Fibroblast of lung (primary cell): ENCODE data around the gene ZNF888. TPM values are rescaled to one million over a fixed set of nuclear protein-coding genes. Genes with fewer than 3 reads are reported as not detected.

Experiments
- DNase-seq, 2 donors: peaks; one replicate each; pipeline versions ENCODE4 v3.0.0 to v3.0.0-alpha.2; 2010; ENCODE audit warnings: low read depth in 2 of 2
- H2AFZ ChIP-seq: 2 replicates; pipeline ENCODE4 v1.5.1; 2012; ENCODE audit warnings: low read length, control low read depth, inconsistent platforms
- H3K27ac ChIP-seq: 2 replicates; pipeline ENCODE4 v1.5.1; 2011; ENCODE audit warnings: low read length, control low read depth; ENCODE audit not compliant: insufficient read depth
- H3K27me3 ChIP-seq: 2 replicates; pipeline ENCODE4 v1.5.1; 2011; ENCODE audit warnings: mild to moderate bottlenecking, low read length; ENCODE audit not compliant: control insufficient read depth, insufficient read depth
- H3K36me3 ChIP-seq: 2 replicates; pipeline ENCODE4 v1.5.1; 2011; ENCODE audit warnings: low read length; ENCODE audit not compliant: control insufficient read depth, insufficient read depth
- H3K4me1 ChIP-seq: 2 replicates; pipeline ENCODE4 v1.5.1; 2011; ENCODE audit warnings: low read length; ENCODE audit not compliant: control insufficient read depth, insufficient read depth; ENCODE audit errors: extremely low read depth
- H3K4me2 ChIP-seq: 2 replicates; pipeline ENCODE4 v1.5.1; 2011; ENCODE audit warnings: low read length, control low read depth; ENCODE audit not compliant: insufficient read depth; ENCODE audit errors: extremely low read depth
- H3K4me3 ChIP-seq, 4 experiments: fragments of 200-600 bp in 1 of 4; sonication (generic) in 1 of 4; replicated peaks in 1 of 4; 2 replicates each; pipeline ENCODE4 v1.5.1; 2011 to 2016; ENCODE audit warnings: low read length in 4 of 4, low read depth in 3 of 4, mild to moderate bottlenecking in 3 of 4, control low read depth in 2 of 4, inconsistent platforms in 1 of 4, mixed read lengths in 1 of 4; ENCODE audit not compliant: insufficient read depth in 1 of 4; ENCODE audit errors: control extremely low read depth in 1 of 4
- H3K79me2 ChIP-seq: 2 replicates; pipeline ENCODE4 v1.5.1; 2012; ENCODE audit warnings: mild to moderate bottlenecking, low read length, inconsistent platforms; ENCODE audit not compliant: control insufficient read depth, insufficient read depth
- H3K9ac ChIP-seq: 2 replicates; pipeline ENCODE4 v1.5.1; 2011; ENCODE audit warnings: mild to moderate bottlenecking, low read length, control low read depth; ENCODE audit not compliant: insufficient read depth
- H3K9me3 ChIP-seq: 2 replicates; pipeline ENCODE4 v1.5.1; 2012; ENCODE audit warnings: low read depth, low read length; ENCODE audit not compliant: control insufficient read depth, insufficient read depth
- H4K20me1 ChIP-seq: 2 replicates; pipeline ENCODE4 v1.5.1; 2011; ENCODE audit warnings: low read length; ENCODE audit not compliant: control insufficient read depth, insufficient read depth; ENCODE audit errors: extremely low read depth
- CTCF ChIP-seq, 2 donors: IDR thresholded peaks in 1 of 2; conservative IDR thresholded peaks in 1 of 2; 1 replicate in 1 of 2; 2 replicates in 1 of 2; pipeline ENCODE4 v1.5.1; 2011 to 2012; ENCODE audit warnings: low read length in 2 of 2, control low read depth in 1 of 2, inconsistent platforms in 1 of 2, low read depth in 1 of 2, mild to moderate bottlenecking in 1 of 2
- EZH2 ChIP-seq: IDR thresholded peaks from 2 replicates; pipeline ENCODE4 v1.5.1; 2012; ENCODE audit warnings: low read length, control low read depth, mild to moderate bottlenecking; ENCODE audit errors: missing control alignments
- polyA plus RNA-seq, 2 donors: library from polyadenylated mRNA; depleted of rRNA in 1 of 2; stranded (reverse) in 1 of 2; unstranded in 1 of 2; fragments of >200 nt; gene quantifications; 2 replicates each; pipeline ENCODE4 v1.2.1, GENCODE V29; 2011 to 2012; ENCODE audit warnings: missing spikeins in 1 of 2
- total RNA-seq: library from RNA; depleted of rRNA; stranded (reverse); fragments of >200 nt; gene quantifications from 2 replicates; pipeline ENCODE4 v1.2.1, GENCODE V29; 2014

Gene ZNF888
- total and polyA plus RNA-seq, 2 donors (not counting 1 experiment from before 2014, with no cell fraction given) = 1.6 to 4.3 TPM

- no peaks in the 10 kb centered on the region for H3K27me3 ChIP-seq
- no peak overlapping the region for H2AFZ ChIP-seq
- no peak for DNase-seq
- no peaks in the 10 kb centered on the region for H3K4me1 ChIP-seq
- TF ChIP-seq EZH2 (no peak), CTCF (conservative IDR thresholded peaks at IDR 0.05 in 1 of 2, IDR thresholded peaks at IDR 0.05 in 1 of 2; ENCODE audit: low read depth in 1 of 2, low read length in 2 of 2) (no peak)
- H3K9me3 ChIP-seq = no peaks in the 10 kb centered on the region
- H3K4me2 ChIP-seq = no peak overlapping the region
- no peaks in the 10 kb centered on the region for H3K36me3 ChIP-seq
- H3K4me3 ChIP-seq = no peak overlapping the region
- H3K9ac ChIP-seq = no peak overlapping the region
- no peaks in the 10 kb centered on the region for H4K20me1 ChIP-seq
- no peak overlapping the region for H3K27ac ChIP-seq
- H3K79me2 ChIP-seq = no peaks in the 10 kb centered on the region
Measured at GRCh38 chr19:52959613-52960295, 36.5 kb upstream of the ZNF888 start.

GRCh38 chr19:52957591-52957990 lies 34.4 kb upstream of the ZNF888 start:
- H3K4me1 ChIP-seq = no peaks in the 10 kb centered on the region
- no peaks in the 10 kb centered on the region for H3K9me3 ChIP-seq
- no peaks in the 10 kb centered on the region for H4K20me1 ChIP-seq
- H3K9ac ChIP-seq = no peak overlapping the region
- H3K4me2 ChIP-seq = no peak overlapping the region
- H3K36me3 ChIP-seq = no peaks in the 10 kb centered on the region
- DNase-seq = no peak
- no peak overlapping the region for H3K4me3 ChIP-seq
- H3K27ac ChIP-seq = no peak overlapping the region
- TF ChIP-seq EZH2 = no peak
- no peak for TF ChIP-seq CTCF (conservative IDR thresholded peaks at IDR 0.05 in 1 of 2, IDR thresholded peaks at IDR 0.05 in 1 of 2; ENCODE audit: low read depth in 1 of 2, low read length in 2 of 2)
- H3K27me3 ChIP-seq = no peaks in the 10 kb centered on the region
- H3K79me2 ChIP-seq = no peaks in the 10 kb centered on the region
- H2AFZ ChIP-seq = no peak overlapping the region

GRCh38 chr19:52956917-52957316 lies 33.7 kb upstream of the ZNF888 start:
- Histone ChIP-seq H3K4me3 (no peak overlapping the region), H3K27ac (no peak overlapping the region), H3K27me3 (no peaks in the 10 kb centered on the region), H2AFZ (no peak overlapping the region), H3K79me2 (no peaks in the 10 kb centered on the region), H3K36me3 (no peaks in the 10 kb centered on the region), H4K20me1 (no peaks in the 10 kb centered on the region), H3K4me1 (no peaks in the 10 kb centered on the region), H3K4me2 (no peak overlapping the region), H3K9ac (no peak overlapping the region), H3K9me3 (no peaks in the 10 kb centered on the region)
- no peak for TF ChIP-seq CTCF (conservative IDR thresholded peaks at IDR 0.05 in 1 of 2, IDR thresholded peaks at IDR 0.05 in 1 of 2; ENCODE audit: low read depth in 1 of 2, low read length in 2 of 2)
- TF ChIP-seq EZH2 = no peak
- DNase-seq = no peak
